Stromal cell of bone marrow (primary cell): ENCODE data around the gene FLYWCH2.
"Not testable (repeated sequence)": the region's sequence is repeated elsewhere in the genome, so short reads cannot be mapped to it uniquely, and the experiment has no call there.

Experiments
- DNase-seq: peaks from one replicate; pipeline ENCODE4 v3.0.0-alpha.2; 2012; ENCODE audit warnings: low read depth

FLYWCH2 gene

GRCh38 chr16:2883458-2883908 is 468 bp downstream of the FLYWCH2 start:
- DNase-seq: no peak

- DNase-seq: no peak
These were observed 1.0 kb downstream of the FLYWCH2 start for GRCh38 chr16:2884041-2884451.

- DNase-seq: no peak
These were observed 11.2 kb downstream of the FLYWCH2 start for GRCh38 chr16:2894231-2894630.

- no peak for DNase-seq
These were observed 12.8 kb downstream of the FLYWCH2 start for GRCh38 chr16:2895813-2896212.

- no peak for DNase-seq
These were observed 13.5 kb downstream of the FLYWCH2 start for GRCh38 chr16:2896480-2897010.

GRCh38 chr16:2897110-2897509 is 14.1 kb downstream of the FLYWCH2 start:
- no peak for DNase-seq

GRCh38 chr16:2898831-2899563 is 16.0 kb downstream of the FLYWCH2 start:
- no peak for DNase-seq

- DNase-seq: no peak
These were observed 16.6 kb downstream of the FLYWCH2 start for GRCh38 chr16:2899564-2900072.

GRCh38 chr16:2900526-2901075 is 17.6 kb downstream of the FLYWCH2 start:
- no peak for DNase-seq

- DNase-seq: no peak
These were observed 19.5 kb downstream of the FLYWCH2 start for GRCh38 chr16:2902337-2903130.

- peak; percentile 70 for DNase-seq
These were observed 21.3 kb downstream of the FLYWCH2 start for GRCh38 chr16:2904100-2904921.

- no peak for DNase-seq
These were observed 21.9 kb downstream of the FLYWCH2 start for GRCh38 chr16:2904922-2905240.

GRCh38 chr16:2905241-2905987 is 22.4 kb downstream of the FLYWCH2 start:
- DNase-seq: peak; percentile 99

- DNase-seq: no peak
These were observed 23.0 kb downstream of the FLYWCH2 start for GRCh38 chr16:2905988-2906387.

GRCh38 chr16:2907084-2907753 is 24.2 kb downstream of the FLYWCH2 start:
- not testable (repeated sequence) for DNase-seq

GRCh38 chr16:2910441-2910969 is 27.5 kb downstream of the FLYWCH2 start:
- DNase-seq: peak; percentile 30

GRCh38 chr16:2911638-2912329 is 28.8 kb downstream of the FLYWCH2 start, which contains the start of gene FLYWCH1:
Gene FLYWCH1, plus strand, starts transcription at chr16:2911931. Its CDS starts 17,755 bp downstream, at chr16:2929686.
- peak; percentile 94 for DNase-seq

GRCh38 chr16:2912330-2913199 is 29.6 kb downstream of the FLYWCH2 start:
- DNase-seq: peak; percentile 54
